Natural killer cell (primary cell): Measurements from ENCODE around the gene ACP7. TPM values are rescaled to one million over a fixed set of nuclear protein-coding genes. Genes with fewer than 3 reads are reported as not detected.
"Not testable (repeated sequence)": the region's sequence is repeated elsewhere in the genome, so short reads cannot be mapped to it uniquely, and the experiment has no call there.

Source experiments
- ATAC-seq, 3 donors: fragments of 150-1000 bp in 2 of 3; fragments of 200-7000 bp in 1 of 3; cut with Tn5 transposase; 1 replicate in 1 of 3; 2 replicates in 2 of 3; pipeline ENCODE4 v1.10.0; 2021; ENCODE audit warnings: mild to moderate bottlenecking in 2 of 3, moderate library complexity in 2 of 3
- DNase-seq, 2 donors: peaks; one replicate each; pipeline versions ENCODE4 v3.0.0 to v3.0.0-alpha.2; 2013 to 2021; ENCODE audit warnings: mixed read lengths in 1 of 2
- H3K27ac ChIP-seq: one replicate; pipeline ENCODE4 v1.5.1; 2013; ENCODE audit warnings: mild to moderate bottlenecking, low read length
- H3K27me3 ChIP-seq: one replicate; pipeline ENCODE4 v1.6.1; 2013; ENCODE audit warnings: low read length; ENCODE audit not compliant: control insufficient read depth, insufficient read depth
- H3K36me3 ChIP-seq: one replicate; pipeline ENCODE4 v1.6.1; 2013; ENCODE audit warnings: low read length; ENCODE audit not compliant: control insufficient read depth, insufficient read depth
- H3K4me1 ChIP-seq: one replicate; pipeline ENCODE4 v1.6.1; 2013; ENCODE audit warnings: low read length; ENCODE audit not compliant: control insufficient read depth, insufficient read depth
- H3K4me3 ChIP-seq: one replicate; pipeline ENCODE4 v1.5.1; 2013; ENCODE audit warnings: low read length
- H3K9me3 ChIP-seq: one replicate; pipeline ENCODE4 v1.6.1; 2013; ENCODE audit warnings: low read length; ENCODE audit not compliant: control insufficient read depth, insufficient read depth
- H3K27ac Mint-ChIP-seq, 2 donors: one replicate each; pipeline ENCODE4 v1.8.0; 2022; ENCODE audit warnings: mild to moderate bottlenecking in 2 of 2, mixed read lengths in 2 of 2, moderate library complexity in 1 of 2
- H3K27me3 Mint-ChIP-seq, 2 donors: one replicate each; pipeline ENCODE4 v1.8.0; 2022; ENCODE audit warnings: low read depth in 2 of 2, mixed read lengths in 2 of 2
- H3K36me3 Mint-ChIP-seq: one replicate; pipeline ENCODE4 v1.8.0; 2022; ENCODE audit warnings: mixed read lengths
- H3K4me1 Mint-ChIP-seq, 2 donors: one replicate each; pipeline ENCODE4 v1.8.0; 2022; ENCODE audit warnings: mixed read lengths in 2 of 2
- H3K4me3 Mint-ChIP-seq: one replicate; pipeline ENCODE4 v1.8.0; 2022; ENCODE audit warnings: mild to moderate bottlenecking, moderate library complexity, mixed read lengths
- H3K9me3 Mint-ChIP-seq, 2 donors: one replicate each; pipeline ENCODE4 v1.8.0; 2022; ENCODE audit warnings: mixed read lengths in 2 of 2
- CTCF ChIP-seq: fragments of 200-600 bp; IDR thresholded peaks from one replicate; pipeline ENCODE4 v1.8.0; 2022; ENCODE audit warnings: antibody characterized with exemption
- WGBS: methylation state at CpG from one replicate; pipeline ENCODE4 v1.1.7; 2013; ENCODE audit warnings: missing lambda C conversion rate; ENCODE audit not compliant: insufficient coverage; 5-methylcytosine and 5-hydroxymethylcytosine counted together
- intact Hi-C: fragments of 100-400 bp; cut with micrococcal nuclease; formaldehyde crosslinking; loops from one replicate; pipeline ENCODE4 v1.14.2; 2022
- total RNA-seq, 4 donors: library from RNA; stranded (reverse); fragments of 120-200 nt in 1 of 4; gene quantifications; one replicate each; pipeline versions ENCODE4 v1.2.3 to v1.2.4, GENCODE V29; 2013 to 2022

ACP7 gene
- total RNA-seq, 3 donors from 2014 or later (not counting 1 experiment from before 2014, with no cell fraction given), result not detected

DNA sequence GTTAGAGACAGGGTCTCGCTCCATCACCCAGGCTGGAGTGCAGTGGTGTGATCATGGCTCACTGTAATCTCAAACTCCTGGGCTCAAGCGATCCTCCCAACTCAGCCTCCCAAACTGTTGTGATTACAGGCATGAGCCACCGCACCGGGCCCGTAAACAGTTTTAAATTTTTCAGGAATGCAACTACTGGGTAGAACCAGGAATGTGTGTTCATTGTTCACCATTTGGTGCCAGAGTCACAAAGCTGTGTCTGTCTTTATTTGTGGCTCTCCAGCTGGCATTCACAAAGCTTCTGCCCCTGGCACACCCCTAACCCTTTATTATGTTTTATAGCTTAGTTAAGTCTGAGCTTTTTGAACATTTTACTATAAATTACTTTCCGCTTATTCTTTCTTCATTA lies 19.8 kb upstream of the ACP7 start:
- no peaks in the 10 kb centered on the region for H3K36me3 ChIP-seq
- Mint-ChIP-seq H3K4me3 (no peak overlapping the region), H3K36me3 (no peaks in the 10 kb centered on the region), H3K4me1 (peaks cover 8 to 9% of the 10 kb centered on the region in 2 donors), H3K9me3 (no peaks in the 10 kb centered on the region), H3K27me3 (no peaks in the 10 kb centered on the region), H3K27ac (no peak overlapping the region)
- H3K27me3 ChIP-seq, result no peaks in the 10 kb centered on the region
- ATAC-seq (no peak), DNase-seq (no peak)
- intact Hi-C loops, result no loop called here
- no peaks in the 10 kb centered on the region for H3K9me3 ChIP-seq
- no peaks in the 10 kb centered on the region for H3K4me1 ChIP-seq
- no peak overlapping the region for H3K4me3 ChIP-seq
- WGBS, result 93% methylated on average over 5 of the region's 6 CpGs
- TF ChIP-seq CTCF, result no peak
- no peak overlapping the region for H3K27ac ChIP-seq

DNA sequence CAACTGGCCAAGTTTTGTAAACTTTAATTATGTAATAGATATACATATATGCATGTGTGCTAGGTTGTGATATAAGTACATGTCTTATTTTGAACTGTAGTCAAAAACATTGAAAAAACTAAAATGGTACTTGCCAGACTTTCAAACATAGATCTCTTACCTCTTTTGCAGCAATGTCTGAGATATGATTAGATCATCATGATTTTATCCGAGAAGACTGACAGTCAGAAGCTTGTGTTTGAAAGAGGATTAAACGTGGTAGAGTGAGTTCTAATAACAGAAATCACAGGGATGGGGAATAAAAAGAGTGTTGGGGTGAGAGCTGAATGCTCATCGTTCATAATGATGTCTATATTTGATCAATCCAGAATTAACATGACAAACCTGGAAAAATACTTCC lies 18.2 kb upstream of the ACP7 start:
- Mint-ChIP-seq H3K27ac (no peak overlapping the region), H3K36me3 (no peaks in the 10 kb centered on the region), H3K9me3 (no peaks in the 10 kb centered on the region), H3K4me3 (no peak overlapping the region), H3K4me1 (peaks cover 9 to 12% of the 10 kb centered on the region in 2 donors), H3K27me3 (no peaks in the 10 kb centered on the region)
- Histone ChIP-seq H3K4me1 (no peaks in the 10 kb centered on the region), H3K9me3 (no peaks in the 10 kb centered on the region), H3K27ac (no peak overlapping the region), H3K4me3 (no peak overlapping the region), H3K27me3 (no peaks in the 10 kb centered on the region), H3K36me3 (no peaks in the 10 kb centered on the region)
- 67% methylated on average over 2 of the region's 3 CpGs for WGBS
- intact Hi-C loops, result no loop called here
- no peak for TF ChIP-seq CTCF
- no peak for DNase-seq
- no peak for ATAC-seq

DNA sequence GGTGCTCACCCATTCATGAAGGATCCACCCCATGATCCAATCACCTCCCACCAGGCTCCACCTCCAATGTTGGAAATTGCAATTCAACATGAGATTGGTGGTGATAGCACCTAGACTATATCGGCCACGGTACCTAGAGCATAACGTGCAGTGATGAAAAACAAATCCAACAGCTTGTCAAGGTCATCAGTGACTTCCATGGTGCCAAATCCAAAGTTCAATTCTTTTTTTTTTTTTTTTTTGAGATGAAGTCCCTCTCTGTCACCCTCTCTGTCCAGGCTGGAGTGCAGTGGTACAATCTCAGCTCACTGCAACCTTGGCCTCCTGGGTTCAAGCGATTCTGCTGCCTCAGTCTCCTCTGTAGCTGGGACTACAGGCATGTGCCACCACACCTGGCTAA lies 17.1 kb upstream of the ACP7 start:
- WGBS, result 96% methylated on average over 4 of the region's 4 CpGs
- no peak for TF ChIP-seq CTCF
- ATAC-seq (no peak), DNase-seq (no peak)
- Mint-ChIP-seq H3K4me3 (no peak overlapping the region), H3K9me3 (no peaks in the 10 kb centered on the region), H3K27me3 (no peaks in the 10 kb centered on the region), H3K4me1 (peaks cover 0 to 4% of the 10 kb centered on the region in 2 donors), H3K36me3 (no peaks in the 10 kb centered on the region), H3K27ac (no peak overlapping the region)
- no peaks in the 10 kb centered on the region for H3K27me3 ChIP-seq
- intact Hi-C loops, result no loop called here
- no peaks in the 10 kb centered on the region for H3K36me3 ChIP-seq
- no peaks in the 10 kb centered on the region for H3K4me1 ChIP-seq
- H3K27ac ChIP-seq, result no peak overlapping the region
- H3K4me3 ChIP-seq, result no peak overlapping the region
- H3K9me3 ChIP-seq, result no peaks in the 10 kb centered on the region

- not testable (repeated sequence) for H3K4me3 ChIP-seq, H3K27me3 Mint-ChIP-seq
- peaks cover 10% of the 10 kb centered on the region in 2 donors for H3K4me1 Mint-ChIP-seq
These were observed 15.9 kb upstream of the ACP7 start for GRCh38 chr19:39068259-39068658.

More at GRCh38 chr19:39068259-39068658, 15.9 kb upstream of the ACP7 start:
- intact Hi-C loops, H3K9me3 Mint-ChIP-seq, H3K27ac ChIP-seq, DNase-seq, H3K27me3 ChIP-seq, H3K36me3 Mint-ChIP-seq, H3K4me3 Mint-ChIP-seq, H3K9me3 ChIP-seq, H3K36me3 ChIP-seq, ATAC-seq, H3K27ac Mint-ChIP-seq: not testable (repeated sequence)
- H3K4me1 ChIP-seq, result peaks cover 10% of the 10 kb centered on the region
- 85% methylated on average over 6 of the region's 6 CpGs for WGBS
